Transverse colon (tissue), 4 donors: ENCODE results near the gene SCEL. TPM values are rescaled to one million over a fixed set of nuclear protein-coding genes. Genes with fewer than 3 reads are reported as not detected.

Source experiments
- DNase-seq: peaks from one replicate; pipeline ENCODE4 v3.0.0-alpha.2; 2019
- H3K27ac ChIP-seq, 4 donors: fragments of 200-600 bp; sonication (generic); 2 replicates each; pipeline ENCODE4 v1.5.1; 2016 to 2018; ENCODE audit warnings: inconsistent platforms in 4 of 4
- H3K27me3 ChIP-seq: fragments of 200-600 bp; sonication (generic); 2 replicates; pipeline ENCODE4 v1.5.1; 2017; ENCODE audit warnings: inconsistent platforms
- H3K36me3 ChIP-seq, 4 donors: fragments of 200-600 bp; sonication (generic); 2 replicates each; pipeline ENCODE4 v1.5.1; 2017 to 2019; ENCODE audit warnings: inconsistent platforms in 4 of 4
- H3K4me1 ChIP-seq, 4 donors: fragments of 200-600 bp; sonication (generic); 2 replicates each; pipeline ENCODE4 v1.5.1; 2017 to 2020; ENCODE audit warnings: inconsistent platforms in 4 of 4
- H3K4me3 ChIP-seq, 4 donors: fragments of 200-600 bp; sonication (generic); 1 replicate in 1 of 4; 2 replicates in 3 of 4; pipeline versions ENCODE4 v1.5.1 to v1.6.1; 2017 to 2019; ENCODE audit warnings: inconsistent platforms in 4 of 4
- H3K9me3 ChIP-seq, 2 donors: fragments of 200-600 bp; sonication (generic); 2 replicates each; pipeline ENCODE4 v1.5.1; 2017 to 2019; ENCODE audit warnings: inconsistent platforms in 2 of 2
- CTCF ChIP-seq, 5 experiments: fragments of 200-600 bp in 3 of 5; fragments of 450-650 bp in 2 of 5; sonication (generic) in 3 of 5; IDR thresholded peaks; 1 replicate in 2 of 5; 2 replicates in 3 of 5; pipeline ENCODE4 v1.5.1; 2016 to 2017; ENCODE audit warnings: antibody characterized with exemption in 5 of 5, inconsistent platforms in 3 of 5, mild to moderate bottlenecking in 2 of 5, moderate library complexity in 1 of 5
- EP300 ChIP-seq: sonication (generic); formaldehyde crosslinking; IDR thresholded peaks from one replicate; pipeline ENCODE4 v1.6.1; 2017; ENCODE audit warnings: antibody characterized with exemption, low read depth
- POLR2A ChIP-seq: fragments of 450-650 bp; IDR thresholded peaks from one replicate; pipeline ENCODE4 v1.6.1; 2016; ENCODE audit warnings: antibody characterized with exemption, mild to moderate bottlenecking, moderate library complexity
- POLR2AphosphoS5 ChIP-seq, 3 donors: sonication (generic); formaldehyde crosslinking; IDR thresholded peaks; one replicate each; pipeline ENCODE4 v1.6.1; 2016; ENCODE audit warnings: antibody characterized with exemption in 3 of 3
- WGBS, 2 donors: methylation state at CpG; one replicate each; pipeline ENCODE4 v1.1.5; 2018; ENCODE audit warnings: low coverage in 1 of 2; 5-methylcytosine and 5-hydroxymethylcytosine counted together
- in situ Hi-C, 4 donors: fragments of 200-750 bp; cut with MboI; loops; one replicate each; pipeline versions ENCODE4 v1.15.0 to v1.15.1; 2017; ENCODE audit warnings: low sequenced_read_pairs in 3 of 4, low pct_ligation_motif_present in 1 of 4, low pct_unique_long_range_greater_than_20kb in 1 of 4
- intact Hi-C: fragments of 100-400 bp; cut with DNase I; formaldehyde crosslinking; loops from one replicate; pipeline ENCODE4 v1.15.1; 2023; ENCODE audit warnings: low total_unique reads
- total RNA-seq, 4 donors: library from RNA; depleted of rRNA; stranded (reverse); fragments of >200 nt; gene quantifications; one replicate each; pipeline ENCODE4 v1.1.0, GENCODE V29; 2016

Gene SCEL
- total RNA-seq, 4 donors from 2014 or later, result 0.32 to 0.96 TPM; not detected in 2

- 57 to 68% methylated on average over 1 of the region's 1 CpG for WGBS, 2 donors
- Histone ChIP-seq H3K27ac (no peak overlapping the region), H3K36me3 (no peaks in the 10 kb centered on the region), H3K4me3 (no peak overlapping the region), H3K9me3 (no peaks in the 10 kb centered on the region), H3K4me1 (peaks cover 0 to 11% (median 5%) of the 10 kb centered on the region in 4 donors), H3K27me3 (no peaks in the 10 kb centered on the region)
- no peak for DNase-seq
- in situ Hi-C loops (no loop called here), intact Hi-C loops (no loop called here)
- no peak for TF ChIP-seq POLR2A
- no peak for TF ChIP-seq EP300
- TF ChIP-seq POLR2AphosphoS5 (IDR thresholded peaks at IDR 0.05), result no peak
- TF ChIP-seq CTCF (IDR thresholded peaks at IDR 0.05), result no peak
Measured at GRCh38 chr13:77548095-77548494, 12.6 kb downstream of the SCEL start.

DNA sequence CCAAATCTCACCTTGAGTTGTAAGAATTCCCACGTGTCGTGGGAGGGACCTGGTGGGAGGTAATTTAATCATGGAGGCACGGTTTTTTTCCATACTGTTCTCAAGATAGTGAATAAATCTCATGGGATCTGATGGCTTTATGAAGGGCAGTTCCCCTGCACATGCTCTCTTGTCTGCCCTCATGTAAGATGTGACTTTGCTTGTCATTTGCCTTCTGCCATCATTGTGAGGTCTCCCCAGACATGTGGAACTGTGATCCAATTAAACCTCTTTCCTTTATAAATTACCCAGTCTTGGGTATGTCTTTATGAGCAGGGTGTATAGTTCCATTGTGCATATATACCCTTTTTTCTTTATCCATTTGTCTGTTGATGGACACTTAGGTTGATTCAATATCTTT lies 13.1 kb downstream of the SCEL start:
- intact Hi-C loops (no loop called here), in situ Hi-C loops (no loop called here)
- Histone ChIP-seq H3K4me3 (no peak overlapping the region), H3K4me1 (peaks cover 0 to 11% (median 5%) of the 10 kb centered on the region in 4 donors), H3K27me3 (no peaks in the 10 kb centered on the region), H3K36me3 (no peaks in the 10 kb centered on the region), H3K9me3 (no peaks in the 10 kb centered on the region), H3K27ac (no peak overlapping the region)
- TF ChIP-seq CTCF (IDR thresholded peaks at IDR 0.05), result no peak
- no peak for TF ChIP-seq POLR2AphosphoS5 (IDR thresholded peaks at IDR 0.05)
- no peak for TF ChIP-seq POLR2A
- TF ChIP-seq EP300, result no peak
- 66 to 72% methylated on average over 3 of the region's 3 CpGs for whole genome bisulfite sequencing, 2 donors
- DNase-seq, result no peak

DNA sequence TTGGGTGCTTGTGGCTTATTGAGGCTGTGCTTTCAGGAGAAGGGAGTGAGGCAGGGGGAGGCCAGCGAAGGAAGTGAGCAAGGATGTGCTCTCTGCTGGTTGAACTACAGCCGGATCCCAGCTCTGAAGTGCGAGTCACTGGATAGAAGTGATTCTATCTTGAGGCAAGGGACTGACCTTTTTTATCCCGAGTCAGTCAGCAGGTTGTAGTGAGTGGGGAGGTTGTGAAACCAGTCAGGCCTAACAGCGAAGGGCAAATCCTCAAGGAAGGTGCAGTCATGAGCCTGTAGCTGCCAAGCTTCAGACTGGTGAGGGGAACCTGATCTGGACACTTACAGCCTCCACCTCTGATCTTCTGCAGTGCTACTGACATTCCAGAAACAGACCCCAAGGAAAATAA lies 18.6 kb downstream of the SCEL start:
- Histone ChIP-seq H3K27me3 (no peaks in the 10 kb centered on the region), H3K9me3 (no peaks in the 10 kb centered on the region), H3K27ac (no peak overlapping the region), H3K4me1 (no peaks in the 10 kb centered on the region), H3K4me3 (no peak overlapping the region), H3K36me3 (no peaks in the 10 kb centered on the region)
- in situ Hi-C loops (no loop called here), intact Hi-C loops (no loop called here)
- WGBS, 2 donors, result 86% methylated on average over 5 of the region's 5 CpGs; no CpG with 5 or more reads in 1 of the 2 donors
- DNase-seq, result no peak
- no peak for TF ChIP-seq CTCF (IDR thresholded peaks at IDR 0.05)
- no peak for TF ChIP-seq POLR2A
- no peak for TF ChIP-seq EP300
- no peak for TF ChIP-seq POLR2AphosphoS5 (IDR thresholded peaks at IDR 0.05)

DNA sequence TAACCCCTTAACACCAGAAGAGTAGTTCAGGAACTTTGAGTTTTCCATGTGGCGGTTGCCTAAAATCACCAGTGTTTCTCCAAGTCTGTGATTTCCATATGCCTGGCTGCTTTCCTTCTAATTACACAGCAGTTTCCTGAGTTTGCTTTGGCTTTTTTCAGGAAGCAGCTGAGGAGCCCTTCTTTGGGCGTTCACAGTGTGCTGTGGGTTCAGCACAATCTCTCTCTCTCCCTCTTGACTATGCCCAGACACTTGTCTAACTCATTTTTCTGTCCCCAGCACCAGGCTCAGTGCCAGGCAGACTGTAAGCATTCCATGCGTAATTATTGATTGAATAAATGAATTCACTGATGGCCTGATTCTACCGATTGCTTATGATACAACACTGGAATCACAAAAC lies 19.7 kb downstream of the SCEL start:
- DNase-seq, result no peak
- Histone ChIP-seq H3K27ac (no peak overlapping the region), H3K4me1 (no peaks in the 10 kb centered on the region), H3K36me3 (no peaks in the 10 kb centered on the region), H3K9me3 (no peaks in the 10 kb centered on the region), H3K27me3 (no peaks in the 10 kb centered on the region), H3K4me3 (no peak overlapping the region)
- in situ Hi-C loops (no loop called here), intact Hi-C loops (no loop called here)
- no peak for TF ChIP-seq POLR2AphosphoS5 (IDR thresholded peaks at IDR 0.05)
- TF ChIP-seq POLR2A, result no peak
- no peak for TF ChIP-seq EP300
- no peak for TF ChIP-seq CTCF (IDR thresholded peaks at IDR 0.05)
- WGBS, 2 donors, result 80 to 100% methylated on average over 1 to 4 of the region's 4 CpGs
